HepG2 (cell line): ENCODE data around the gene SEPTIN10. TPM values are rescaled to one million over a fixed set of nuclear protein-coding genes. Genes with fewer than 3 reads are reported as not detected.

ENCODE experiments used
- AGO2 ChIP-seq: fragments of 200-400 bp; formaldehyde crosslinking; optimal IDR thresholded peaks from 2 replicates; pipeline ENCODE3; 2017; ENCODE audit warnings: mild to moderate bottlenecking, low read depth, low read length, moderate library complexity
- ASH2L ChIP-seq: fragments of 300-600, 200-600 bp; sonication (generic); IDR thresholded peaks from 2 replicates; pipeline ENCODE4 v1.7.0; 2017; ENCODE audit warnings: low read depth, mild to moderate bottlenecking, moderate library complexity, mixed read lengths, low read length; ENCODE audit not compliant: insufficient read length
- ATRX ChIP-seq: sonication (generic); formaldehyde crosslinking; IDR thresholded peaks from 2 replicates; pipeline ENCODE4 v1.4.0; 2020; ENCODE audit warnings: missing genetic modification reagents, borderline replicate concordance
- HES4 ChIP-seq: sonication (generic); formaldehyde crosslinking; IDR thresholded peaks from 2 replicates; pipeline ENCODE4 v1.9.0; 2021; ENCODE audit warnings: mild to moderate bottlenecking, missing genetic modification reagents, borderline replicate concordance
- HMGA1 ChIP-seq: sonication (generic); formaldehyde crosslinking; conservative IDR thresholded peaks from 2 replicates; pipeline ENCODE4 v1.4.0; 2020; ENCODE audit warnings: missing genetic modification reagents
- IRX3 ChIP-seq: sonication (generic); formaldehyde crosslinking; IDR thresholded peaks from 2 replicates; pipeline ENCODE4 v1.8.1; 2023; ENCODE audit warnings: mild to moderate bottlenecking, low read depth, missing genetic modification reagents, borderline replicate concordance
- NKX3-1 ChIP-seq: sonication (generic); formaldehyde crosslinking; IDR thresholded peaks from 2 replicates; pipeline ENCODE4 v1.5.0; 2020; ENCODE audit warnings: missing genetic modification reagents
- NONO ChIP-seq, 2 experiments: fragments of 450-650 bp in 1 of 2; sonication (generic) in 1 of 2; formaldehyde crosslinking in 1 of 2; IDR thresholded peaks in 1 of 2; conservative IDR thresholded peaks in 1 of 2; 2 replicates each; pipeline versions ENCODE4 v1.6.1 to v1.8.0; 2017 to 2022; ENCODE audit warnings: mild to moderate bottlenecking in 1 of 2, missing genetic modification reagents in 1 of 2, moderate library complexity in 1 of 2
- RNF2 ChIP-seq: fragments of 450-650 bp; conservative IDR thresholded peaks from 2 replicates; pipeline ENCODE4 v1.6.1; 2016; ENCODE audit warnings: low read depth
- SIX4 ChIP-seq: sonication (generic); formaldehyde crosslinking; IDR thresholded peaks from 2 replicates; pipeline ENCODE4 v1.4.0; 2020; ENCODE audit warnings: missing genetic modification reagents
- SP4 ChIP-seq: sonication (generic); formaldehyde crosslinking; IDR thresholded peaks from 2 replicates; pipeline ENCODE4 v1.8.1; 2023; ENCODE audit warnings: mild to moderate bottlenecking, missing genetic modification reagents
- SSRP1 ChIP-seq: IDR thresholded peaks from 2 replicates; pipeline ENCODE4 v1.6.1; 2016; ENCODE audit warnings: control low read depth
- ZC3H13 ChIP-seq: sonication (generic); formaldehyde crosslinking; IDR thresholded peaks from 2 replicates; pipeline ENCODE4 v1.8.1; 2023; ENCODE audit warnings: mild to moderate bottlenecking, missing genetic modification reagents, moderate library complexity
- ZNF124 ChIP-seq: sonication (generic); formaldehyde crosslinking; IDR thresholded peaks from 2 replicates; pipeline ENCODE4 v1.4.0; 2020; ENCODE audit warnings: missing genetic modification reagents
- ZNF160 ChIP-seq: sonication (generic); formaldehyde crosslinking; IDR thresholded peaks from 2 replicates; pipeline ENCODE4 v1.8.0; 2022; ENCODE audit warnings: mild to moderate bottlenecking, inconsistent platforms, missing genetic modification reagents
- ZNF256 ChIP-seq: sonication (generic); formaldehyde crosslinking; conservative IDR thresholded peaks from 2 replicates; pipeline ENCODE4 v1.4.0; 2020; ENCODE audit warnings: missing genetic modification reagents
- polyA plus RNA-seq, 8 experiments: library from polyadenylated mRNA; depleted of rRNA in 3 of 8; stranded (reverse) in 7 of 8; unstranded in 1 of 8; fragments of >200 nt; fragmentation: Illumina TruSeq in 4 of 8; extraction: Trizol in 4 of 8; gene quantifications; 2 replicates each; pipeline versions ENCODE4 v1.2.1 to v1.2.3, GENCODE V29; 2011 to 2016; ENCODE audit warnings: low read depth in 4 of 8, missing spikeins in 1 of 8, mixed read lengths in 1 of 8; ENCODE audit not compliant: insufficient read depth in 1 of 8
- total RNA-seq, 5 experiments: library from RNA; depleted of rRNA; stranded (reverse); fragments of >200 nt; fragmentation: Illumina TruSeq; extraction: Trizol; gene quantifications; 2 replicates each; pipeline ENCODE4 v1.2.3, GENCODE V29; 2016; ENCODE audit warnings: low read depth in 1 of 5
- TF ChIP-seq, protein P1 (sequence below): sonication (generic); formaldehyde crosslinking; IDR thresholded peaks from 2 replicates; pipeline ENCODE4 v1.4.0; 2020; ENCODE audit warnings: missing genetic modification reagents, borderline replicate concordance
- TF ChIP-seq, protein P2 (sequence below): sonication (generic); formaldehyde crosslinking; IDR thresholded peaks from 2 replicates; pipeline ENCODE4 v1.9.0; 2021; ENCODE audit warnings: missing genetic modification reagents, mild to moderate bottlenecking, borderline replicate concordance
- TF ChIP-seq, protein P3 (sequence below): sonication (generic); formaldehyde crosslinking; IDR thresholded peaks from 2 replicates; pipeline ENCODE4 v1.4.0; 2020; ENCODE audit warnings: missing genetic modification reagents, borderline replicate concordance

Gene SEPTIN10
- total and polyA plus RNA-seq, 2 of the 13 experiments (the other 11 are each of a cell fraction or from before 2014, with no cell fraction given), result 45.8 to 67.5 TPM

DNA sequence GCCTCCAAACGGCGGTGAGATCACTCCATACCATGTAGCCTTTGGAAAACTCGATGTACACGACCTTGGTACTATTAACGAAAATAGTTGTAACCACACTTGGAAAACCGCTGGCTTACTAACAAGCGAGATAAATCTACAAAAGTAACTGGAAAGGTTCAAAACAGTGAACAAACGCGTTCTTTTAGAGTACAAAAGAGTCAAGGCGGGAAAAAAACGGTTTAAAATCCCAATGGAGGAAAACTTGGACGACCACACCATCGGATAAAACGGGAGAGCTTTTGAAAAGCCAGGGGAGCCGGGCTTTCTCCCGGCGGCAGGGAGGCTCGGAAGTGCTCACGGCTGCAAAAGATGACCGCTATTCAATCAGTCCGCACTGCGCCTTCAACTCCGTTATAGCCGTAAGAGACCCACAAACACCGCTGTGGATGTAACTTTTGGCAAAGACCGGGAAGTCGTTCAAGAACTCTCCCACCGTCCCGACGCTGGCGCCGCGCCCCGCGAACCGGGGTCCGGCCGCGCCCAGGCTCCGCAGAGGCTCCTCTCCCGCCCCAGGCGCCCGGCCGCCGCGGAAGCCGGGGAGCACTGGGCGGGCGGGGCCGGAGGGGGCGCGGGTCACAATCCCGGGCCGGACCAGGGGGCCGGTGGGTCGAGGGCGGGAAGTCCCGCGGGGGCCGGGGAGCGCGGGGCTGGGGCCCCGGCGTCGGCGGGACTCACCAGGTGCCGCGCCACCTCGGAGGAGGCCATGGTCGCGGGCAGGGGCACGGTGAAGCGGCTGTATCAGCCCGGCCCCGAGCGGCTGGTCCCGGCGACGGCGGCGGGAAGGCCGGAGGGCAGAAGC is 465 bp downstream of the SEPTIN10 start (continued):
- TF ChIP-seq HES4 (no peak), ASH2L (peak; percentile 74), SP4 (CRISPR knock-in tag) (no peak), ATRX (CRISPR knock-in tag) (no peak), RNF2 (no peak), AGO2 (peak; percentile 73), ZNF160 (peak; percentile 46; the same call in 1 of the 2 replicates), NKX3-1 (CRISPR knock-in tag) (no peak; the same call in 1 of the 2 replicates), SIX4 (CRISPR knock-in tag) (no peak), NONO (IDR thresholded peaks at IDR 0.05) (no peak), NONO (CRISPR knock-in tag; conservative IDR thresholded peaks at IDR 0.05) (no peak), HMGA1 (CRISPR knock-in tag) (no peak), ZNF256 (no peak; the same call in 1 of the 2 replicates), SSRP1 (CRISPR knock-in tag) (no peak; the same call in 1 of the 2 replicates), IRX3 (CRISPR knock-in tag) (no peak; the same call in 1 of the 2 replicates), ZNF124 (CRISPR knock-in tag) (no peak), ZC3H13 (CRISPR knock-in tag) (no peak)
- TF ChIP-seq, protein P1, sequence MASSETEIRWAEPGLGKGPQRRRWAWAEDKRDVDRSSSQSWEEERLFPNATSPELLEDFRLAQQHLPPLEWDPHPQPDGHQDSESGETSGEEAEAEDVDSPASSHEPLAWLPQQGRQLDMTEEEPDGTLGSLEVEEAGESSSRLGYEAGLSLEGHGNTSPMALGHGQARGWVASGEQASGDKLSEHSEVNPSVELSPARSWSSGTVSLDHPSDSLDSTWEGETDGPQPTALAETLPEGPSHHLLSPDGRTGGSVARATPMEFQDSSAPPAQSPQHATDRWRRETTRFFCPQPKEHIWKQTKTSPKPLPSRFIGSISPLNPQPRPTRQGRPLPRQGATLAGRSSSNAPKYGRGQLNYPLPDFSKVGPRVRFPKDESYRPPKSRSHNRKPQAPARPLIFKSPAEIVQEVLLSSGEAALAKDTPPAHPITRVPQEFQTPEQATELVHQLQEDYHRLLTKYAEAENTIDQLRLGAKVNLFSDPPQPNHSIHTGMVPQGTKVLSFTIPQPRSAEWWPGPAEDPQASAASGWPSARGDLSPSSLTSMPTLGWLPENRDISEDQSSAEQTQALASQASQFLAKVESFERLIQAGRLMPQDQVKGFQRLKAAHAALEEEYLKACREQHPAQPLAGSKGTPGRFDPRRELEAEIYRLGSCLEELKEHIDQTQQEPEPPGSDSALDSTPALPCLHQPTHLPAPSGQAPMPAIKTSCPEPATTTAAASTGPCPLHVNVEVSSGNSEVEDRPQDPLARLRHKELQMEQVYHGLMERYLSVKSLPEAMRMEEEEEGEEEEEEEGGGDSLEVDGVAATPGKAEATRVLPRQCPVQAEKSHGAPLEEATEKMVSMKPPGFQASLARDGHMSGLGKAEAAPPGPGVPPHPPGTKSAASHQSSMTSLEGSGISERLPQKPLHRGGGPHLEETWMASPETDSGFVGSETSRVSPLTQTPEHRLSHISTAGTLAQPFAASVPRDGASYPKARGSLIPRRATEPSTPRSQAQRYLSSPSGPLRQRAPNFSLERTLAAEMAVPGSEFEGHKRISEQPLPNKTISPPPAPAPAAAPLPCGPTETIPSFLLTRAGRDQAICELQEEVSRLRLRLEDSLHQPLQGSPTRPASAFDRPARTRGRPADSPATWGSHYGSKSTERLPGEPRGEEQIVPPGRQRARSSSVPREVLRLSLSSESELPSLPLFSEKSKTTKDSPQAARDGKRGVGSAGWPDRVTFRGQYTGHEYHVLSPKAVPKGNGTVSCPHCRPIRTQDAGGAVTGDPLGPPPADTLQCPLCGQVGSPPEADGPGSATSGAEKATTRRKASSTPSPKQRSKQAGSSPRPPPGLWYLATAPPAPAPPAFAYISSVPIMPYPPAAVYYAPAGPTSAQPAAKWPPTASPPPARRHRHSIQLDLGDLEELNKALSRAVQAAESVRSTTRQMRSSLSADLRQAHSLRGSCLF (CRISPR knock-in tag), result no peak
- TF ChIP-seq, protein P2, sequence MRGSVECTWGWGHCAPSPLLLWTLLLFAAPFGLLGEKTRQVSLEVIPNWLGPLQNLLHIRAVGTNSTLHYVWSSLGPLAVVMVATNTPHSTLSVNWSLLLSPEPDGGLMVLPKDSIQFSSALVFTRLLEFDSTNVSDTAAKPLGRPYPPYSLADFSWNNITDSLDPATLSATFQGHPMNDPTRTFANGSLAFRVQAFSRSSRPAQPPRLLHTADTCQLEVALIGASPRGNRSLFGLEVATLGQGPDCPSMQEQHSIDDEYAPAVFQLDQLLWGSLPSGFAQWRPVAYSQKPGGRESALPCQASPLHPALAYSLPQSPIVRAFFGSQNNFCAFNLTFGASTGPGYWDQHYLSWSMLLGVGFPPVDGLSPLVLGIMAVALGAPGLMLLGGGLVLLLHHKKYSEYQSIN (CRISPR knock-in tag), result no peak; the same call in 1 of the 2 replicates
- TF ChIP-seq, protein P3, sequence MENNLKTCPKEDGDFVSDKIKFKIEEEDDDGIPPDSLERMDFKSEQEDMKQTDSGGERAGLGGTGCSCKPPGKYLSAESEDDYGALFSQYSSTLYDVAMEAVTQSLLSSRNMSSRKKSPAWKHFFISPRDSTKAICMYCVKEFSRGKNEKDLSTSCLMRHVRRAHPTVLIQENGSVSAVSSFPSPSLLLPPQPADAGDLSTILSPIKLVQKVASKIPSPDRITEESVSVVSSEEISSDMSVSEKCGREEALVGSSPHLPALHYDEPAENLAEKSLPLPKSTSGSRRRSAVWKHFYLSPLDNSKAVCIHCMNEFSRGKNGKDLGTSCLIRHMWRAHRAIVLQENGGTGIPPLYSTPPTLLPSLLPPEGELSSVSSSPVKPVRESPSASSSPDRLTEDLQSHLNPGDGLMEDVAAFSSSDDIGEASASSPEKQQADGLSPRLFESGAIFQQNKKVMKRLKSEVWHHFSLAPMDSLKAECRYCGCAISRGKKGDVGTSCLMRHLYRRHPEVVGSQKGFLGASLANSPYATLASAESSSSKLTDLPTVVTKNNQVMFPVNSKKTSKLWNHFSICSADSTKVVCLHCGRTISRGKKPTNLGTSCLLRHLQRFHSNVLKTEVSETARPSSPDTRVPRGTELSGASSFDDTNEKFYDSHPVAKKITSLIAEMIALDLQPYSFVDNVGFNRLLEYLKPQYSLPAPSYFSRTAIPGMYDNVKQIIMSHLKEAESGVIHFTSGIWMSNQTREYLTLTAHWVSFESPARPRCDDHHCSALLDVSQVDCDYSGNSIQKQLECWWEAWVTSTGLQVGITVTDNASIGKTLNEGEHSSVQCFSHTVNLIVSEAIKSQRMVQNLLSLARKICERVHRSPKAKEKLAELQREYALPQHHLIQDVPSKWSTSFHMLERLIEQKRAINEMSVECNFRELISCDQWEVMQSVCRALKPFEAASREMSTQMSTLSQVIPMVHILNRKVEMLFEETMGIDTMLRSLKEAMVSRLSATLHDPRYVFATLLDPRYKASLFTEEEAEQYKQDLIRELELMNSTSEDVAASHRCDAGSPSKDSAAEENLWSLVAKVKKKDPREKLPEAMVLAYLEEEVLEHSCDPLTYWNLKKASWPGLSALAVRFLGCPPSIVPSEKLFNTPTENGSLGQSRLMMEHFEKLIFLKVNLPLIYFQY (CRISPR knock-in tag), result peak; percentile 17; the same call in 1 of the 2 replicates
